NCI-H1436 treated with DMSO at 0.1 percent for 48 hours (cell line): Measurements from ENCODE around the gene RHBDD3.

Experiments used
- DNase-seq: peaks from one replicate; lab custom pipeline; 2025; lab: John Stamatoyannopoulos, UW

RHBDD3 gene

DNA sequence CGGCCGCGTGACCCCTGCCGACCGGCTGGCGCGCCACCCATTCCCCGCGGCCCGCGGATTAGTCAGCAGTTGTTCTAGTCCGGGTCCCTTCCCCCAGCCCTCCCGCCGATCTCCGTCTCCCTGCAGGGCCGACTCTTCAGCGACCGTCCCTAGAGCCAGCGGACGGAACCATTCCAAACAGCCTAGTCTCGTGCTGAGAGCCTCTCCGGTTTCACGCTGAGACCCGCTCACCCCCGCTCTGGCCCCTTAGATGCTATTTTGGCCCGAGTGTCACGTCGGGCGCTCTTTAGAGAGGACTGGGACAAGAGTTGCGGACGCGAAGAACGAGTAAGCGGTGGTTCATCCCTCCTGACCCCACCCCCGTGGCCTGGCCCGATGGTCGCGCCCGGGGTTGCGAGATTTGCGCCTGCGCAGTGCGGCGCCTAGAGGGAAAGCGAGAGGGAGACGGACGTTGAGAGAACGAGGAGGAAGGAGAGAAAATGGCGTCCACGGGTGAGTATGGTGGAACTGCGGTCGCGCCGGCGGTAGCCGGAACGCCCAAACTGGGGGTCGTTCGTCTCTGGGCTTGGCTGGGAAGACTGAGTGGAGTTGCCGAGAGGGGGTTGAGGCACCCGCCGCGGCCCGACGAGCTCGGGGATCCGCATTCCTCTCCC, at the start of gene RHBDD3, which contains the start of gene EWSR1:
RHBDD3 (minus strand) TSS at position 124 of the 653 bp plus-strand sequence. CDS start 2,355 bp downstream, outside the sequence.
EWSR1 (plus strand) TSS at position 411 of the 653 bp plus-strand sequence; CDS start at position 480, 69 bp downstream.
- DNase-seq = peak; percentile 77

DNA sequence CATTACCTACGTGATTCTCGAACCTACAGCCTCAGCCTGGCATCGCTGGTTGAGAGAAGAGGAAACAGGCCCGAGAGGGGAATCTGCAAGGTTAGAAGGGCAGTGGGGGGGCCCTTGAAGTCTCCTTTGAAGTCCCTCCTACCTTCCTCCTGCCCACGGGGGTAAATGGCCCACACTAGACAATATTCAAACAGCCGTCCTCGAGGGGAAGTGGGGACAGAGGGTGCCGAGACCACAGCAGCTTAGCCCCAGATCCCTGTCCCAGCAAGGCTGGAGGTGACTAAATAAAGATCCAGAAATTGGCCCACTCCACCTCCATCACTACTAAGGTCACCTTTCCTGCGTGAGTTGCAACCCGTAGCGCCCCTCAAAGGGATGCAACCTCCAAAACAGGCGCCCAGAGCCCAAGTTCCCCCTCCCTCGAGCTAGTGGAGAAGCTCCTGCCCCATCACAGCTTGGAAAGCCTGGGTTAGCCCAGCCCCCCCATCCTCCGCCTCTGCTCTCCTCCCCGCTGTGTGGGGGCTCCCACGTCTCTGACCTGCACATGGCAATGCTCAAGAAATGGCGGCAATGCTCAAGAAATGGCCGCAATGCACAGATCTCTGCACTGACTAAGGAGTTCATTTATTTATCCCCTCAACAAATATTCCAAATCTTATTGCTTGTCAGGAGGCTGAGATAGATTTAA, 48.5 kb upstream of the RHBDD3 start:
- no peak for DNase-seq

DNA sequence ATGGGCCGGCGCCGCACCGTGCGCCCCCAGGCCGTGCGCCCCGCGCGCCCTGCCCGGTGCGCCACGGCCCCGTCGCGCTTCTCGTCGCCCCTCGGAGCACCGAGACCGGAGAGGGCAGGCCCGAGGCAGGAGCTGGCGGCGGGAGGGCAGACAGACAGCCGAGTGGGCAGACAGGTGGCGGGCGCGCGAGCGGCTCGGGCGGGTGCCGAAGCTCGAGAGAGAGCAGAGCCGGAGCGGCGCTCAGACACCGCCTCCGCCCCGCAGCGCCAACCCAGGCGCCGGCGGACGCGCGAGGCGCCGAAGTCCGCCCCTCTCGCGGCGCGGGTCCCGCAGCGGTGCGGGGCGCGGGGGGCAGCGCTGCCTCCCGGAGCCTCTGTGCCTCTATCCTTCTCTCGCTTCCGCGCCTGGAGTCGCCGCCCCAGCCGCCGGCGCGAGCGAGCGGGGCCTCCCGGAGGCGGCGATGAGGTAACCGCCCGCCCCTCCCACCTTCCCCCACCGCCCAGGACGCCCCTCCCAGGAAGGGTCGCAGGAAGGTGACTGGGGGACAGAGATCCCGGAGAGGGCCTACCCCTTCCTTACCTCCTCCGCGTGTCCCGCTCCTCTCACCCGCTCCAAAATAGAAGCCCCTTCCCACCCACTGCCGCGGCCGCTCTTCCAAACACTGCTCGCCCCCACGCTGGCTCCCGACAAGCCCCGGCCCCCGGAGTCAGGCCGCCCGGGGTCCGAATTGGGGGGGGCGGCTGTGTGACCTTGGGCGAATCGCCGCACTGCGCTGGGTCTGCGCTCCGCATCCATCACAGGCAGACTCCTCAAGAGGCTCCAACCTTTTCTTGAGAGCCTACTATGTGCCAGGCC, 47.7 kb upstream of the RHBDD3 start, which contains the start of gene RASL10A:
RASL10A (minus strand) TSS at position 412 of the 855 bp plus-strand sequence. CDS start 451 bp downstream, outside the sequence.
- DNase-seq = no peak

DNA sequence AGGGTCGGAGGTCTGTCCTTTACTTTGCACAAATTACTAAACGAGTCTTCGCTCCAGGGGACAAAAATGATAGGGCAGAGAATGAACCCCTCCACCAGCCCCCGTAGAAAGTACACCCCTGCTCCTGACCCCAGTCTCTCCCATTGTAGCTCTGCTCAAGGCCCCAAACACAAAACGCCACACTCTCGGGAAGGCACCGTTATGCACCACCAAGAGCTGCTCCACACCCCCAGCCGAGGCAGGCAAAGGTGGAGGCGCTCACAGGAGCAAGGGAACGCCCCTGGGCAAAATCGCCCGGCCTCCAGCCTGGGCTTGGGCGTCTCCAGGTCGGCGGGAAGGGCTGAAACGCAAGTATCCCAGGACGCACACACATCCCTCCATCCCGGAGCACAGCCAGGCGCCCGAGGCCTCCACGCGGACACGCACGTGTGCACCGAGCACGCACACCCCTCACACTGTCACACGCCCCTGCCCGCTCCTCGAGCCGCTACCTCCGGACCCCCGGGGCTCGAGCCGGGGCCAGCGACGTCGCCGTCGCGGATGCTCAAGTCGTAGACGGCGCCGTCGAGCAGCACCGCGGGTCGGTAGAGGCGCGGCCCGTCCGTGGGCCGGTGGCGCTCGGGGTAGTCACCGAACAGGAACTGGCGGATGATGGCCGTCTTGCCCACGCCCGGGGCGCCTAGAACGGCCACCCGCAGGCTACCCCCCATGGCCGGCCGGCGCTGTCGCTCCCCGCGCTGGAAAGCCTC, 46.9 kb upstream of the RHBDD3 start:
- DNase-seq = no peak

DNA sequence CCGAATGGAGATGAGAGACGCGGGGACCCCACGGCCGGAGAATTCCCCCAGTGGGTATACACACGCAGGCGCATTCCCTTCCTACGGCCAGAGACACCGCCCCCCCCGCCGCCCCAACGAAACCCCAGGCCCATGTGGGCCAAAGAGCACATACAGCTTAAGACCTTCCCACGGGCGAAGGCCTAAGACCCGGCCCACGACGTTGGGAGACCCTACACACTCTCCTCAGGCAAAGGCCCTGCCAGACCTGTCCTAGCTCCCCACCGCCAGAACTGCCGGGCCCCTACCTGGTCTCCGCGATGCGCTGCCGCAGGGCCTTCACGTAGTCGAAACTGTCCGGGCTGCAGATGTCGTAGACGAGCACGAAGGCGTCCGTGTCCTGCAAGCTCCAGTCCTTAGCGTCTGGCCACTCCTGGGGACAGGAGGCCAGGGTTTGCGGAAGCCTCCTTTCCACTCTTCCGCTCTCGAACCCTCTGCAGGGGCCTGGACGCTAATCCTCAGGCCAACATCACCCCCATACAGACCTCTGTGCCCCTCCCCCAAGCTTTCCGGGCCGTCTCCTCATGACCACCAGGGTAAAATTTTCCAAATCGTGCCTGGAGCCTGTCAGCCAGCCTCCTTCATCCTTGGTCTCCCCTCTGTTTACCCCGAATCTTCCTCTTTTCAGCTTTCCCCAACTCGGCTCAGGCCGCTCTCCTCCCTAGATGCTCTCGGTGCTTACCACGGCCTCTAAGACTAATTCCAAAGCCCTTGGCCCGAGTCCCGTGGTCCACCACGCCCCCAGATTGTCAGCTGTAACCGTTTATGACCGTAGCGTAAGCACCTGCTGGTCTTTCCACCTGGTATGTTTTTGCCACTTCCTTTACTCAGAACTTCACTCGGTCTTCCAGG, 46.0 kb upstream of the RHBDD3 start:
- DNase-seq = no peak

DNA sequence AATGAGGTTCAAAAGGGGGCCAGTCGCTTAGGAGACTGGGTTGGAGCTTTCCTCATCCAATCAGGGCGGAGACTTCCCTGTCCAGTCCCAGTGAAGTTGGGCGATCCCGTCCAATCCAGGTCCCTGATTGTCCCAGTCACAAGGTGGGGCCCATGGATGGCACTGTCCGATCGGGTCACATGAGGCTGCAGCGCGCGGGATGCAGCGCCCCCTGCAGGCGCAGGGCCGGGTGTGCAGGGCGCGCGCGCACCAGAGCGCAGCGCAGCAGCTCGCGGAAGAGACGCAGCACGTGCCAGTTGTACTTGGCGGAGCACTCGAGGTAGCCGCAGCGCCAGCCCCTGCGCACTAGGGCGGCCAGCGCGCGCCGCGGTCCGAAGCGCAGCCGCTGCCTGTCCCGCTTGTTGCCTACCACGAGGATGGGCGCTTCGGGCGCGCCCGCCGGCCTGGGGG, 45.4 kb upstream of the RHBDD3 start:
- no peak for DNase-seq

DNA sequence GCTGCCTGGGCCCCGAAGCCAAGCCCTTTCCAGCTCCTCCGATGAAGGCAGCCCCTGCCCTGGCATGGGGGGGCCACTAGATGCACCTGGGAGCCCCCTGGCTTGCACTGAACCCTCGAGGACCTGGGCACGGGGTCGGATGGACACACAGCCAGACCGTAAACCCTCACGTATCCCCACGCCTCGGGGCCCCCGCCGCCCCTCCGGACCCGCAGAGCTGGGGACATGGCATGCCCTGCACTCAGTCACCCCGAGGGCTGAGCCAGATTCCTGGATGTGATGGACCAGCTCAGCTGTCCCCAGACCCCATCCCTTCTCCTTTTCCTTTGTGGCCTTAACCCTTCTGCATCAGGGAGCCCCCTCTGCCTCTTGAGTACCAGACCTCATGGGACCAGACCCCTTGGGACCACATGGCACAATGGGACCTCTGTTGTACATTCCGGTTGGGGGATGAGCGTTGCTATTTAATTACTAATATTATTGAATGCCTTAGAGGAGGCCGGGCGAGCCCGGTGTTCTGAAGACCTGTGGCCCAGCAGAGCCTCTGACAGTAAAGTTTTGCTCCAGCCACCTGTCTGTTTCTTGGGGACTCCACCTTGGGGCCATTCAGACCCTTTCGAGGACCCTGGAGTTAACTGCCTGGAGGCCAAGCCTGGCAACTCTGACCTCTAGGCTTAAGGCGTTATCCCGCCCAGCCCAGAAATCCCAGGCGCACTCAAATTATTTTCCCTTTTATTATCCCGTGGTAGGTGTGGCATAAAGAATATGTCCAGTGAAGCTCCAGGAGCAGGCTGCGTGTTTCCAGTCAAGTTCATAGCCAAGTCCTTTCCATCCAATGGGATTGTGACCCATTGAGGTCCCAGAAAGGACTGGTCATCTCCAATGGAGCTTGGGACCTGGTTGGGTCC, 44.7 kb upstream of the RHBDD3 start:
- no peak for DNase-seq

DNA sequence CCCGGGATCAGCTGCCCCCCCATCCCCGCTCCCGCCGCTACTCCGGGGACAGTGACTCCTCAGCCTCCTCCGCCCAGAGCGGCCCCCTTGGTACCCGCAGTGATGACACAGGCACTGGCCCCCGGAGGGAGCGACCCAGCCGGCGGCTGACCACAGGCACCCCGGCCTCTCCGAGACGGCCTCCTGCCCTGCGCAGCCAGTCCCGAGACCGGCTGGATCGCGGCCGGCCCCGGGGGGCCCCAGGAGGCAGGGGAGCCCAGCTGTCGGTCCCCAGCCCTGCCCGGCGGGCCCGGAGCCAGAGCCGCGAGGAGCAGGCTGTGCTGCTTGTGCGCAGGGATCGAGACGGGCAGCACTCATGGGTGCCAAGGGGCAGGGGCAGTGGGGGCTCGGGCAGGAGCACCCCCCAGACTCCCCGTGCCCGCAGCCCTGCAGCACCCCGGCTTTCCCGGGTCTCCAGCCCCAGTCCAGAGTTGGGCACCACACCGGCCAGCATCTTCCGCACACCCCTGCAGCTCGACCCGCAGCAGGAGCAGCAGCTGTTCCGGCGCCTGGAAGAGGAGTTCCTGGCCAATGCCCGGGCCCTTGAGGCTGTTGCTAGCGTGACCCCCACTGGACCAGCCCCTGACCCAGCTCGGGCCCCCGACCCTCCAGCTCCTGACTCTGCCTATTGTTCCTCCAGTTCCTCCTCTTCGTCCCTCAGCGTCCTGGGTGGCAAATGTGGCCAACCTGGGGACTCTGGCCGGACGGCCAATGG, 43.9 kb upstream of the RHBDD3 start:
- no peak for DNase-seq

DNA sequence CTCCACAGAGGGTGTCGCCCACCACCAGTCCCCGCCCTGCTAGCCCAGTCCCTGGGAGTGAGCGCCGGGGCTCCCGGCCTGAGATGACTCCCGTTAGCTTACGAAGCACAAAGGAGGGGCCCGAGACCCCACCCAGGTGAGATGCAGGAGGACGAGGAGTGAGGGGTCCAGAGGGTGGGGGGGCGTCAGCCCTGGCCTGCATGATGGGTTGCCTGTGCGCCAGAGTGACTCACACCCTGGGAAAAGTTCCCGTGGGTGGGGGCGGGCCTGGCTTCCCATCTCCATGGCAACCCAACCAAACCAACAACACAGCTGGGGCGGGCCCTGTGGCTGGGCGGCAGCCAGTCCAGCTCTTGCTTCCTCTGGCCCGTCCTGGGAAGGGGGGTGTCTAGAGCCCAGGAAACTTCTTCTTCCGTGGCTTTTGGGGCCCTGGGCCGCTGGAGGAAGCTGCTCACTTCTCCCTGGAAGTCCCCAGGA, 43.1 kb upstream of the RHBDD3 start:
- DNase-seq = no peak

DNA sequence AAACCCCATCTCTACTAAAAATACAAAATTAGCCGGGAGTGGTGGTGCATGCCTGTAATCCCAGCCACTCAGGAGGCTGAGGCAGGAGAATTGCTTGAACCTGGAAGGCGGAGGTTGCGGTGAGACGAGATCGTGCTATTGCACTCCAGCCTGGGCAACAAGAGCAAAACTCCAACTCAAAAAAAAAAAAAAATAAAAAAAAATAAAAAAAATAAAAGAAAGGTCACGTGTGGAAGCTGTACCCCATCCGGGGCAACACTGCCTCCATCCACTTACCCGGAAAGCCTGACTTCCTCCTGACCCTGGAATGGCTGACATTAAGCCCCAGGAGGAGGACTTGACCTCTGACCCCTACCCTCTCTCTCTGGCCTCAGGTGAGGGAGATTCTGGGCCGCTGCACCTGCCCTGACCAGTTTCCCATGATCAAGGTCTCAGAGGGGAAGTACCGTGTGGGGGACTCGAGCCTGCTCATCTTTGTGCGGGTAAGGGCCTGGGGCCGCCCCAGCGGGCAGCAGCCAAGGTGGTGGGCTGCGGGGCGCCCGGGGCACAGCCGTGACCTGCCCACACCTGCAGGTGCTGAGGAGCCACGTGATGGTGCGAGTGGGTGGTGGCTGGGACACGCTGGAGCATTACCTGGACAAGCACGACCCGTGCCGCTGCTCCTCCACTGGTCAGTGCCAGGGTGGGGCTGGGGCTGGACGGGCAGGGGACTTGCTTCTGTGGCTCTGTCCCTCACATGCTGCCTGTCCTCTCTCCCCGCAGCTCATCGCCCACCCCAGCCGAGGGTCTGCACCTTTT, 42.5 kb upstream of the RHBDD3 start:
- DNase-seq = no peak

DNA sequence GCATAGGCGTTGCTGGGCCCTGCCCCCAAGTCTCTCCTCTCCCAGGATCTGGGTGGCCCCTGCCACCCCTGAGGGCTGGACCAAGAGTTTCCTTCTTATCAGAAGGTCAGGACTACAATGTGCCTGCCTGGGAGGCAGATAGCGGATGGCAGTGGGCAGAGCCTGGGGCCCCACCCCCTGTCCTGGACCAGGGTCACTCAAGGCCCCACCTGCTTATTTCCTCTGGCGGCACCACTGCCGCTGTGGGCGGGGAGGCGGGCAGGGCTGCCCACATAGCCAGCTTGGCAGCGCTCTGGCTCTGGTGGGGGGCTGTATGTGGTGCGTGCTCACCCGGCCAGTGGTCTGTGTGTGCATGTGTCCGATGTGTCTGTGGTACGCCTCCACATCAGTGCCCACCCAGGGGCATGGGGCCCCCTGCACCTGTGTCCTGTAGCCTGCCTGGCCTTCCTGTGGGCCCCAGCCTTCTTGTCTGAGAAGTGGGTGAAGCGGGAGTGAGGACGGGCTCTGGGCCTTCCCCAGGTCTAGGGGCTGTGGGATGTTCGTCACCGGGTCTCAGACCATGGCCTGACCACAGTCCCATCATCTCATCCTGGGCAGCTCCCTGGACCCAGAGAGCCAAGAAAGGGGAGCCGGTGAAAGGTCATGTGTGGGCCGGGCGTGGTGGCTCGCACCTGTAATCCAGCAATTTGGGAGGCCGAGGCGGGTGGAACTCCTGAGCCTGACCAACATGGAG, 41.7 kb upstream of the RHBDD3 start:
- no peak for DNase-seq

DNA sequence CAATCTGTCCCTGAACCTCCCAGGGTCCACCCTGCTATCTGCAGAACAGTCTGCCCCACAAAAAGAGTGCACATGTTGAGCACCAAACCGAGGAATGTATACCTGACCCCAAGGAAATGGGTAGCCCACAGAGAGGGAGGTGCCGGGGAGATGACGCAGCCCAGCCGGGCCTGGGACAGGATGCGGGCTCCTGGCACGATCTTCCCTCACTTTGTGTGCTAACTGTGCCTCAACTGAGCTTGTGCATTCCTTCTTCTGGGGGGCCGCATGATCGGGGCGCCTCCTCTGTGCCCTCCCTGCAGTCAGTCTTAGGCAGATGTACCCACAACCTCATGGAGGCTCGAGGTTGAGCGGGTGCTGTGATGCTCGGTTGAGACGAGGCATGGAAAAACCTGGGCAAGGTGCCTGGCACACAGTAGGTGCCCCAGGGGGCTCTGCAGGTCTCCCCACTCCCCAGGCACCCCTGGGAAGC, 41.0 kb upstream of the RHBDD3 start:
- DNase-seq = no peak

DNA sequence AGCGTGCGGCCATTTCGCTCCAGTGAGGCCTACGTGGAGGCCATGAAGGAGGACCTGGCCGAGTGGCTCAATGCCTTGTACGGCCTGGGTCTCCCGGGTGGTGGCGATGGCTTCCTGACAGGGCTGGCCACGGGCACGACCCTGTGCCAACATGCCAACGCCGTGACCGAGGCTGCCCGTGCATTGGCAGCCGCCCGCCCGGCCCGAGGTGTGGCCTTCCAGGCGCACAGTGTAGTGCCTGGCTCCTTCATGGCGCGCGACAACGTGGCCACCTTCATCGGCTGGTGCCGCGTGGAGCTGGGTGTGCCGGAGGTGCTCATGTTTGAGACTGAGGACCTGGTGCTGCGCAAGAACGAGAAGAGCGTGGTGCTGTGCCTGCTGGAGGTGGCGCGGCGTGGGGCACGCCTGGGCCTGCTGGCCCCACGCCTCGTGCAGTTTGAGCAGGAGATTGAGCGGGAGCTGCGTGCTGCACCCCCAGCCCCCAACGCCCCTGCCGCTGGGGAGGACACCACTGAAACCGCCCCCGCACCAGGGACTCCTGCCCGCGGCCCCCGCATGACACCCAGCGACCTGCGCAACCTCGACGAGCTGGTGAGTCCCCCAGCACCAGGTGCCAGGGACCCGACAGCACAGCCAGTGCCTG, 40.5 kb upstream of the RHBDD3 start:
- DNase-seq = no peak

DNA sequence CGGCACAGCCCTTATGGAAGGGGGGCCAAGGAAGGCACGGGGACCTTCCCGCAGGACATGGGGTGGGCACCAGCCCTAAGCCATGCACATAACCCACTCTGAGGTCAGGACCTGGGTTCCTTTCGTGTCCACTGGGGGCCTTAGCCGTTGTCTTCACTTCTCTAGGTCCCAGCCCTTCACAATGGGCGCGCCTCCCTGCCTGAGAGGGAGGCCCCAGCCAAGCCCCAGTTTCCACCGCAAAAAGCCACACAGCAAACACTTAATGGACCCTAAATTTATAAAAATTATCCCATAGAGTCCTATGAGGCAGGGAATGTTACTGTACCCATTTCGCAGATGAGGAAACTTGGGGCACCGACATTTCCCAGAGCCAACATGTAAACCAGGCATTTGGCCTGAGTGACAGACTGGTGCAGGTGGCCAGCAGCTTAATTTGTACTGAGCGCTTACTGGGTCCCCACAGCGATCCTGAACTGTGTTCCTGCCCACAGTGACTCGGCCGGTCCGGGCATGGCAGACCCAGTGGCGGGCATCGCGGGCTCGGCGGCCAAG, 39.9 kb upstream of the RHBDD3 start:
- no peak for DNase-seq

DNA sequence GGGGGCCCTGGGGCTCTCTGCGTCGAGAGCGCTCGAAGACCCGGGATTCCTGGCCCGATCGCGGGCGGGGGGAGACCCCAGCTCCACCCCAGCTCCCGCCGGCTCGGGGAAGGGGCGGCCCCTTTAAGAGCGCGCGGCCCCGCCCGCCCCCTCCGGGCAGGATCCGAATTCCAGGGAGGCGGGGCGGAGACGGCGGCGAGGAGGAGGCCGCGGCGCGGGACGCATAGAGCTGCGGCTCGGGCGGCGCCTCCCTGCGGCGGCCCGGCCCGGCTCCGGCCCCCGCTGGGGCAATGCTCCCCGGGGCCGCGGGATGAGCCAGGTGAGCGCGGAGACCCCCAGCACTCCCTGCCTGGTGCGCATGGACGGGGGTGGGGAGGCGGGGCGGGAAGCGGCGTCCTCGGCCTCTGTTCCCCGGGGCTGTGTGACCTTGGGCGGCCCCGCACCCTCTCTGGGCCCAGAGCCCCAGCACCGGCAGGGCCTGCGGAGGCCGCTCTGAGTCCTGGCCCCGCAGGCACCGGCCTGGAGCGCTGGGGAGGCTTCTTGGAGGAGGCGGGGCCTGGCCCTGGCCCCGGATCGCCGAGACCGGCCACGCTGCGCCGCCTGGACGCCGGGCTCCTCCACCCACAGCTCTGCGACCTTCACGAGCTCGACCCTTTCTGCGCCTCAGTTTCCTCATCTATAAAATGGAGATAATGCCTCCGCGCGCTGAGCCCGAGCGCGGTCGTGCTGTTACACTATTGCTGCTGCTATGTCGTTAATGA, 39.2 kb upstream of the RHBDD3 start:
- no peak for DNase-seq
